GM19324 (cell line): ENCODE data around the gene TP53TG5.
A peak's percentile ranks its signal among the peaks of the same experiment; 100 is the strongest.

Experiments used
- ATAC-seq: cut with Tn5 transposase; IDR thresholded peaks from one replicate; pipeline ENCODE4 v1.9.1; 2021; ENCODE audit warnings: mild to moderate bottlenecking, moderate library complexity; ENCODE audit not compliant: unreplicated experiment, low FRiP score

TP53TG5 gene

DNA sequence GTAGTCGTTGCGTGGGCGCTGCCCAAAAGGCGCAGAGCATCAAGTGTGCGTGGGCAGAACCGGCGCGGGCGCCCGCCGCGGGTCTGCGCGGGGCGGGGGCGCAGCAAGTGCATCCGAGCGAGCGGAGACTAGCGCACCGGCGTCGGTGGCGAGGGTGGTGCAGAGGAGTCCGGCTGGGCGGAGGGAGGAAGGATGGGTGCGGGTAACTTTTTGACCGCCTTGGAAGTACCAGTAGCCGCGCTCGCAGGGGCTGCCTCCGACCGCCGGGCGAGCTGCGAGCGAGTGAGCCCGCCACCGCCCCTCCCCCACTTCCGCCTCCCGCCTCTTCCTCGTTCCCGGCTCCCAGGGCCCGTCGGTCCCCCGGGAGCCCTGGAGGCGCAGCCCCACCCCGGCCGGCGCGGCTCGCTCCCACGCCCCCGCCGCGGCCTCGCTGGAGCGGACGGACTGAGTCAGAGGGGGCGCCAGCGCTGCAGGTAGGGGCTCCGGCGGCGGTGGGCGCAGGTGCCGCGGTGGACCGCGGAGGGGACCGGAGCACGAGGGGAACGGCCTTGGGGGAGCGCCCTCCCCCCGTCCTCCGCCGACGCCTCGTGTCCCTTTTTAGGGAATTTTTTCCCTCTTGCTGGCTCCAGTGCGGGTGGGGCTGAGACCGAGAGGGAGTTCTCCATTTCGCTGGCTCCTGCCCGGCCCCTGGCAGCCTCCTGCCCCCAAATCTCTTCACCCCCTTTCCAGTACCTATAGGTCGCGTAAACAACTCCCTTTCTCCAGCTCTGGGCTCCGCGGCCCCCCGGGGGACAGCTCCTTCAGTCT is 28.3 kb upstream of the TP53TG5 start:
- no peak for ATAC-seq

- no peak for ATAC-seq
Measured at GRCh38 chr20:45405571-45406259, 27.6 kb upstream of the TP53TG5 start.

DNA sequence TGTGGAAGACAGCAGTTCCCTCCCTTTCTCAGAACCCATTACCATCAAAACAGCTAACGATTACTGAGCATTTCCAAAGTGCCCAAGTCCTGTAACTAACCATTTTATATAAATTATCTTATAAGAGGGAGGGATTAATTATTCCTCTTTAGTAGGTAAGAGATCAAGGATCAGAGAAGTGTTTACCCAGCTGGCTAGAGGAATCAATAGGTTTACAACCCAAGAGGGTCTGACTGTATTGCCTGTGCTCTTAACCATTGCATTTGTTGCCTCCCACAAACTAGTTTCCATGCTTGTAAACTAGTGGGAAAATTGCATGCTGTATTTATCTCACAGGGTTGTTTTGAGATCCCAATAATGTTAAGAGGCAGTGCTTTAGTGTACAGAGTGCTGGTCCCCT is 26.3 kb upstream of the TP53TG5 start:
- no peak for ATAC-seq

- no peak for ATAC-seq
Measured at GRCh38 chr20:45402946-45403345, 24.8 kb upstream of the TP53TG5 start.

DNA sequence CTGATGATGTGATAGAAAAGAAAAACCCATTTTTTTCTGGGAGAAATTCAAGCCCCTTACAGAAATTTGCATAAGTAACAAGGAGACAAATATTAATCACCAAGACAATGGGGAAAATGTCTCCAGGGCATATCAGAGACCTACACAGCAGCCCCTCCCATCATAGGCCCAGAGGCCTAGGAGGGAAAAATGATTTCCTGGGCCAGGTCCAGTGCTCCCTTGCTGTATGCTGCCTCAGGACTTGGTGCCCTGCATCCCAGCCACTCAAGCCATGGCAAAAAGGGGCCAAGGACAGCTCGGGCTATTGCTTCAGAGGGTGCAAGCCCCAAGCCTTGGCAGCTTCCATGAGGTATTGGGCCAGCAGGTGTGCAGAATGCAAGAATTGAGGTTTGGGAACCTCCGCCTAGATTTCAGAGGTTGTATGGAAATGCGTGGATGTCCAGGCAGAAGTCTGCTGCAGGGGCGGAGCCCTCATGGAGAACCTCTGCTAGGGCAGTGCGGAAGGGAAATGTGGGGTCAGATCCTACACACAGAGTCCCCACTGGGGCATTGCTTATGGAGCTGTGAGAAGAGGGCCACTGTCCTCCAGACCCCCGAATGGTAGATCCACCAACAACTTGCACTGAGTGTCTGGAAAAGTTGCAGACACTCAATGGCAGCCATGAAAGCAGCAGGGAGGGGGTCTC is 22.4 kb upstream of the TP53TG5 start:
- no peak for ATAC-seq

DNA sequence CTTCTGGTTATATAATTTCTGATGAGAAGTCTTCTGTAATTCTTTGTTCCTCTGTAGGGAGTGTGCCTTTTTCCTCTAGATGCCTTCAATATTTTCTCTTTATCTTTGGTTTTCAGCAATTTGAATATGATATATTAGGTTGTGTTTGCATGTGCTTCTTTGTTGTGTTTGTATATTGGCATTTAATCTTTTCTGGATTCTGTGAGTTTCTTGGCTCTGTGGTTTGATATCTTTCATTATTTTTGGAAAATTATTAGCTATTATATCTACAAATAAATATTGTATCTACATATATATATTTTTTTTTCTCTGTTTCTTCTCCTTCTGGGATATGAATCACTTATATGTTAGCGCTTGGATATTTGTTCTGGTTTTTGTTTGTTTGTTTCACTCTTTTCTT is 20.9 kb upstream of the TP53TG5 start:
- no peak for ATAC-seq

- ATAC-seq: no peak
Measured at GRCh38 chr20:45395114-45395415, 16.9 kb upstream of the TP53TG5 start.

DNA sequence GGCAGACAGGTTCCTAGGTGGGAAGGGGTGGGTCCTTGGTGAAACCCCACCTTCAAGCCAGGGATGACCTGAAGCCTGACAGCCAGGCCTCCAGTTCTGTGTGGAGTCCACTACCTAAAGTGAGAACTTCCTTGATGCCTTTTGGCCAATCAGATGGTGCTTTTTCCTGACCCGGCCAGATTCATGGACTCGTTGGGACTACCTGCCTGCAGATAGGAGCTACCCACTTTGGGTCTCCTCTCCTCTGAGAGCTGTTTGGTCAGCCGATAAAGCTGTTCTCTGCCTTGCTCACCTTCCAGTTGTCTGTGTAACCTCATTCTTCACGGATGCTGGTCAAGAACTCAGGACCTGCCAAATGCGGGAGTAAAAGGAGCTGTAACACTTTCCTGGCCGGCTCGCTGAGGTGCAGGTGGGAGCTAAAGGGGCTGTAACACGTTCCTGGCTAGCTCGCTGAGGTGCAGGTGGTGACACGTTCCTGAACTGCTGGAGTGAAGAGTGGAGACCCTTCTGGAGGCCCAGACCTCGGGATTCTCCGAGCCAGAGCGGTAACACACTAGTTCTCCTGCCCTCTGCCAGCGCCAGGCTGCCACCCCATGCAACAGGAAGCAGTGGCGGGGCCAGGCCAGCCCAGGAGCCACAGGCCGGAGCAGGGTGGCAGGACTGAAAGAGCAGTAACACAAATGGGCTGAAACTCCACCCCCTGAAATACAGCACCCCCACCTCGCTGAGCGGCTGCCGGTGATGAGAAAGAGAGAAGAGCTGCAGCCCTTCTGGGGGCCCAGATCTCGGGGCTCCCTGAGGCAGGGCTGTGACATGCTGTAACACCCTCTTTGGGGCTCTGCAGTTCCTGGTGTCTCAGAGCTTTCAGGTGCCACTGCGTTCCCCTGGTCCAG is 16.3 kb upstream of the TP53TG5 start:
- ATAC-seq: no peak

DNA sequence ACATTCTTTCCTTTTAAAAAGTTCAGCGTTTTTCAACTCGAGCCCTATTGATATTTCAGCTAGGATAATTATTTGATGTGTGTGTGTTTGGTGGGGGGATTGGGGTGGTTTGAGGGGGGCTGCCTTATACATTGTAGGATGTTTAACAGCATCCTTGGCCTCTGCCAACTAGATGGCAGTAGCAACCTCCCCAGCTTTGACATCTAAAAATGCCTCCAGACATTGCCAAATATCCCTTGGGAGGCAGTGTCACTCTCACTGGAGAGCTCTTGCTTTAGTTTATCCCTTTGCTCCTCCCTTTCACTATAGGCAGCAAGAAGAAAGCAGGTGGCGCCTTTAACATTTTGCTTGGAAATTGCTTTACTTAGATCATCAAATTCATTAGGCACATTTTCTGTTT is 14.6 kb upstream of the TP53TG5 start:
- ATAC-seq: no peak

DNA sequence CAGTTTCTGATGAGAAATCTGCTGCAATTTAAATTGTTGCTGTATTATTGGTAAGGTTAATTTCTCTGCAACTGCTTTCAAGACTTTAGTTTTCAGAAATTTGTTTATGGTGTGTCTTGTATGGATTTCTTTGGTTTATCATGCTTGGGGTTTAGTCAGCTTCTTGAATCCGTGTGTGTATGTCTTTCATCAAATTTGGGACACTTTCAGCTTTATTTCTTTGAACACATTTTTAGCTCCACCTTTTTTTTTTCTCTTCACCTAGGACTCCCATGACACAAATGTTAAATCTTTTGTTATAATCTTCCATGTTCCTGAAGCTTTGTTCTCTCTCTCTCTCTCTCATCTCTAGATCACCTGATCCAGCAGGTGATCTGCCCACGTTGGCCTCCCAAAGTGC is 13.4 kb upstream of the TP53TG5 start:
- ATAC-seq: no peak

DNA sequence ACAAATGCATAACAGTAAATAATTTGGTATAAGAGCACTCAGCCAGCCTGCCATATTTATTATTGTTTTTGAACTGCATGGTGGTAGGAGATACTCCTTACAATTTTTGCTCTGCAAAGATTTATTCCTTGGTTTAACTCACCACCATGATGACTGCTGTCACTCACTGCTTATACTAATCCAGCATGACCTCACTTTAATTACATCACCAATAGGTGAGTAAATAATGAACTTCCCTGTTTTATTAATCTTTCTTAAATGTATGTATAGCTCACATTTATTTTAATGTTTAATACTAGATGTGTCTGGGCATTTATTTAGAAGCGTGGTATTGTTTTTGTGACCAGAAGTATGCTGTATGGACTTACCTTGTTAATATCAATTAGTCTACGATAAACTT is 12.8 kb upstream of the TP53TG5 start:
- no peak for ATAC-seq

GRCh38 chr20:45387274-45387673 is 9.1 kb upstream of the TP53TG5 start:
- no peak for ATAC-seq

- no peak for ATAC-seq
Measured at GRCh38 chr20:45377269-45377668, 856 bp downstream of the TP53TG5 start.

GRCh38 chr20:45374966-45375365 is 3.2 kb downstream of the TP53TG5 start:
- ATAC-seq: no peak

DNA sequence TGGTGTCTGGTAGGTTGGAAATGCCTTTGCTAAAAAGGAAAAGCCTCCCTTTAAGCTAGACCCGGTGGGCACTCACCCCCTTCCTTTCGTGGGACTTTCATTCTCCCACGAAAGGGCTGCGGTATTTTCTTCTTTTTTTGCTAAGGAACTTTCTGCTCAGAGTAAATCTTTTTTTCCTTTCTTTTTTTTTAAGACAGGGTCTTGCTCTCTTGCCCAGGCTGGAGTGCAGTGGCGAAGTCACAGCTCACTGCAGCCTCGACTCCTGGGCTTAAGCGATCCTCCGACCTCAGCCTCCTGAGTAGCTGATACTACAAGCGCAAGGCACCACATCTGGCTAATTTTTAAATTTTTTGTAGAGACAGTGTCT is 4.0 kb downstream of the TP53TG5 start:
- ATAC-seq: no peak

GRCh38 chr20:45373353-45374100 is 4.6 kb downstream of the TP53TG5 start:
- ATAC-seq: peak; percentile 71

- ATAC-seq: no peak
Measured at GRCh38 chr20:45372646-45373352, 5.3 kb downstream of the TP53TG5 start.

DNA sequence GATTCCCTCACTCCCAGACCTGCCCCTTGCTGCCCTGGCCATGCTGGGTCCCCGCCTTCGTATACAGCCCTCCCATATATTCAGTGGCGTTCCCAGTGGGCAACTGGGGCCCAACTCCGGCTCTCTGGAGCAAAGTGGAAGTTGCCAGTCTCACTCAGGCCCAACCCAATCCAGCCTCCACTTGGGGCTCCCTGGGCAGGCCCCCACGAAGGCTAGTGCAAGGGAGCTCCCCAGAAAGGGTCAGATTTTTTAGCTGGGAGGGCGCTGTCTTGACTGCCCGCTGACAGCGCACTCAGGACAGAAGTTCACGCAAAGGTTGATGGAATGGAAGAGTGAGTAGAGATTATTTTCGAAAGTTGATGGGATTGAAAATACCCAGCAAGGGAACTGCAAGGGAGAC is 5.9 kb downstream of the TP53TG5 start:
- ATAC-seq: no peak

DNA sequence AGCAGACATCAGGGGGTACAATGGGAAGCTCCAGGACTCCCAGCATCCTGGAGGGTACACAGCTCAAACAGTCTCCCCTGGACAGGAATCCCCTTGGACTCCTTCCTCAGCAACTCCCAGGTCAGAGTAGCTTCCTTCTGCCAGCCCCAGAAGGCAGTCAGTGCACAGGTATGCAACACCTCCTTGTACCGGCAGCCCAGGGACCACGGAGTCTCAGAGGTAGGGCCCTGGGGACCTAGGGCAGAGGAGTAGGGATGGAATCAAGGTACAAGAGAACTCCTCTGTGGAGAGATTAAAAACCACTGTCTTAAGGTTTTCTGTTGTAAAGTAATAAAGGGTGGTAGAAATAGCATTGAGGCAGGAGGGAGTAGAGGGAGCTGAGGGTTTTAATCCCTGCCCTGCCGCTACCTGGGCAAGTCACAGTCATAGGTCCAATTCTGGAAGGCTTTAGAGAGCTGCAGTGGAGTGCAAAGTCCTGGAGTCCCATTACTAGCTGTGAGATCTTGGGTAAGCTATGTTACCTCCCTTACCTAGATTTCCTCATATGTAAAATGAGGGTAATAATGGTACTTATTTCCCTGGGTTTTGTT is 7.5 kb downstream of the TP53TG5 start:
- ATAC-seq: no peak
